GM19099 (cell line): Measurements from ENCODE around the gene FLACC1.
A peak's percentile ranks its signal among the peaks of the same experiment; 100 is the strongest.

Source experiments
- POLR2A ChIP-seq: IDR thresholded peaks from 3 replicates; pipeline ENCODE4 v1.6.1; 2011; ENCODE audit warnings: low read depth; ENCODE audit not compliant: insufficient read length; ENCODE audit errors: extremely low read depth

FLACC1 gene

DNA sequence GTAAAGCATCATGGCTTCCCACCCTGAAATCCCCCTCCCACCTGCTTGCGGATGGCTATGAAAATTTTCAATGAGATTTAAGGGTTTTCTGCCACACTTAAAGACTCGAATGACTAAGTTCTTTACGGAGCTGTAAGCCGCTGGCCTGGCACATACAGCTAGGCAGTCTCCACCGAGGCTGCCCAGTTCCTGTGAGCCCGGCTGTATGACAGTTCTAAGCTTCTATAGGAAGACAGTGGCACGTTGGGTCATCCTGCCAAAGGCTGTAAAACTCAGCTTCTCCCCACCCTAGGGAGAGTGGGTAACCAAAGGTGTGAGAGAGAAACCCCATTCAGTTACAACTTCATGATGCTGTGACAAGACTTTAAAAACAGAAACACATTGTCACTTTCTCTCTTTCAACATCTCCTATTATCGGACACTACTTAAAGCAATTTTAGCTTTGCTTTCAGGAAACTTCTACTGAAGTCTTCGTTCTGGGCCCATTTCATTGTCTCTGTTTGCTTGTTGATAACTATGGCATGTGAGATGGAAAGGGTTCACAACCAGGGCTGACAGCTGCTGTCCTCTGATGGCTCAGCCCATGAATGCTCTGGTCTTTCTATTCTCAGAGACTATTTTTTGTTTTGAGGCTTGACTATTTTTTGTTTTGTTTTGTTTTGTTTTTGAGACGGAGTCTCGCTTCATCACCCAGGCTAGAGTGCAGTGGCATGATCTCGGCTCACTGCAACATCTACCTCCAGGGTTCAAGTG, 89.7 kb downstream of the FLACC1 start:
- no peak for TF ChIP-seq POLR2A

DNA sequence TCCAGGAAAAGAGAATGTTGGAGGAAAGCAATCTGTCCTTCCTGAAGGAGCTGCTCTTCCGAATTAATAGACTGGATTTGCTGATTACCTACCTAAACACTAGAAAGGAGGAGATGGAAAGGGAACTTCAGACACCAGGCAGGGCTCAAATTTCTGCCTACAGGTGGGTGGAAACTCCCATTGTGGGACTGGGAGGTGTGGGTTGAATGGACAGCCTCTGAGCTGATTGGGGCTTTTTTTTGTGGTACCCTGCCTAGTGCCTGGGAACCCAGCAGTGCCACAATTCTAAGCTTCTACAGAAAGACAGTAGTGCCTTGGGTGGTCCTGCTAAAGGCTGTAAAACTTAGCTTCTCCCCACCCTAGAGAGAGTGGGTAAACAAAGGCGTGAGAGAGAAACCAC, 90.5 kb downstream of the FLACC1 start:
- TF ChIP-seq POLR2A: no peak

DNA sequence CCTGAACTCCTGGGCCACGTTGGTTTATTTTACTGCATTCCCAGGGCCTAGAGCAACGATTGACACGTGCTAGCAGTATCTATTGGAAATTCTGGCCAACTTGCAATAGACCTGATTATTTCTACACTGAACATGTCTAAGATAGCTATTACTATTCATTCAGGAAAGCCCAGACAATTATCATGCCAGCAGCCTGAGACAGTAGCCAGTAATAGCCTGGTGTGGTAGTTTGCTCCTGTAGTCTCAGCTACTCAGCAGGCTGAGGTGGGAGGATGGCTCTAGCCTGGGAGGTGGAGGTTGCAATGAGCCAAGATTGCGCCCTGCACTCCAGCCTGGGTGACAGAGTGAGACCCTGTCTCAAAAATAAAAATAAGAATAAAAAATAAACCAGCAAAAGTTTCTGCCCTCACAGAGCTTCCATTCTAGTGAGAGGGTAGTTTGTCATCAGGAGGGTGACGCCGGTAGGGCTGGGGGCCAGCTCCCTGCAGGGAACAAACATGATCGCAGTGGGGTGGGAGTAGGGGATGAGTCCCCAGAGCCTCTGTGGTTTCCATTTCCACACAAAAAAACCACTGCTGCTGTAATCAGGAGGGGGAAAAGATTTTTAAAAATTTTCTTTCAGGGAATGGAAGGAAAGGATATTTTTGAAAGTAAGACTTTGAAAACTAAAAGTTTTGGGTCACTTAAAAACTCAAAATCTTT, 92.5 kb downstream of the FLACC1 start:
- TF ChIP-seq POLR2A: no peak

DNA sequence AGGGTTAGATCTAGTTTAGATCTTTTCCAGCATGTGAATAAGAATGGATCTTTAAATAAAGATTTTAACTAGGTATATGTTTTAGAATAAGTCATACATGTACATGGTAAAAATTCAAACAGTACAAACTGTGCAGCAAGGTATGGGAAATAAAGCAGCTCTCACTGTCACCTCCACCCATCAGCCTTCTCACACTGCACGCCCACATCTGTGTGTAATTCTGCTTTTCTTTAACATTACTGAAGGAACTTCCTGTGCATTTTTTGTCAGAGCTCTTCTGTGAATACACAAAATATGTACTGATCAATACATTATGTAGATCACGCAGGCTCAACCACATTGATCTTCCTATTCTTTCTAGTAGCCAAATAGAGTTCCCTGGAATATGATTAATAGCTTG, 93.4 kb downstream of the FLACC1 start:
- TF ChIP-seq POLR2A: no peak

DNA sequence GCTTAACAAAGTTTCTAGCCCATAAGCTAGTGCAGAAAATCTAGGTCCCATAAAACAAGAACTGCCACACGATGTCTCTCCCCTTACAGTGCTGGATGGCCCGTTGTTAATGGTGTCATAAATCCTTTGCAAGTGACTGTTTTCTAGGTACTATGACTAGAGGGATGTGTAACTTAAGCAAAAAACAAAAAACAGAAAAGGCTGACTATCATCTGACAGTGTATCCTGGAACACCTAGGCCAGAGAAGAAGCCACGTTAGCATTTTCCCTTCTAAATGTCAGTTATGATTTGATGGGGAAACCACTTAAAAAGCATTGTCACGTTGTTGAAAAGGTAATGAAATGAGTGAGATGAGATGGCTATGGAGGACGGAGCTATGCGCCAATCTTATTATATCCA, 94.4 kb downstream of the FLACC1 start:
- no peak for TF ChIP-seq POLR2A

DNA sequence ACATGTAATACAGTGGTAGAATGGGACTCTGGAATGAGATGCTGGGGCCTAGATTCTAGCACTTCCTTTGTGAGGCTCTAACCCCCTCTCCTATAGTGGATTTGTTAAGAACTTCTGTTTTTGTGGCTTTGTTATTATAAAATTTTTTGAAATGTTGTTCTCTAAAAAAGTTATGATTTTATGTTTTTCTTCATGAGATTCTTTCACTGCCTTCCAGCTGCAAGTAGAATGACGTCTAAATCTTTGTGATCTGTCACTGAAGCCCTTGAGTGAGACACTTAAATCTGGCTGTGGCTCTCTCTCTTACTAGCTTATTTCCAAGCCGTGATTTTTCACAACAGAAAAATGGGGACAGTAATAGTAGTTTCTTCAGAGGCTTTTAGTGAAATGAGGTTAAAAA, 95.2 kb downstream of the FLACC1 start:
- no peak for TF ChIP-seq POLR2A

DNA sequence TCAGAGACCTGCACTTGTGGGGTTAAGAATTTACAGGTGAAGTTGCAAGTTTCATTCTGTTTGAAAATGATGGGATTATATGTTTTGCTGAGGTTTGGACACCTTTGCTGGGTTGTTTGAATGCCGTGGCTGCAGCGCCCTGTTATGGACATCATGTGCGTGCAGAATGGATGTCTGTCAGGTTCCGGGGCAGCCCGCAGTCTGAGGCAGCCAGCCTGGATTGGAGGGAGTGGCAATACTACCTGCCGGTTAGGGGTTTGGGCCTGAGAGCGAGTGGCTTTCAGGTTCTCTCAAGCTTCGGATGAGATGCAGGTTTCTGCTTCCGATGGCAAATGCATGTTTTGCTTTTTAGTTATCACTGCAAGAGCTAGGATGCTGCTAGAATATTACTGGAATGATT, 95.7 kb downstream of the FLACC1 start:
- TF ChIP-seq POLR2A: no peak

DNA sequence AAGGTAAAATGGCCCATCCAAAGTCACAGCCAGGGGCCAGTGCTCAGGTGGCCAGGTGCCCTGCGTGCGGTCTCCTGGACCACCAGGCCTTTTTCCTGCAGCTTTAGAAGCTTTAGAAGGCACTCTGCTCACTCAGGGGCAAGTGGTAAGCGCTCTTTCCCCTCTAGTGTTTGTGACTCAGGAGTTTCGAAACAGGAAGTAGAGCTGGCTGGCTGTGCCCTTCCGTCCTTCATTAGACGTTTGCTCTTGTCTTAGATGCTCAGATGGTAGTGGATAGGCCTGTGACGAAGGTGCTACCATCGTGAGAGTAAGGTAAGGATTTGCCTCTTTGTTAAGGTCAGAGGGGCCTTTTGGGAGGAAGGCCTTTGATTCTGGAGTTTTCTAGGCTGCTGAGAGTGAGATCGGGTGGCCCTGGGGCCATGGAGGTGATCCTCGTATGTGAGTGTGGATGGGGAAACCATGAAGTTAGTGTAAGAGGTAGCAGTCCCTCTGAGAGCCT, 96.8 kb downstream of the FLACC1 start, which contains the start of gene CASP8:
CASP8 (plus strand) TSS at position 235 of the 499 bp plus-strand sequence. CDS start 5,951 bp downstream, outside the sequence.
- TF ChIP-seq POLR2A: peak; percentile 32

DNA sequence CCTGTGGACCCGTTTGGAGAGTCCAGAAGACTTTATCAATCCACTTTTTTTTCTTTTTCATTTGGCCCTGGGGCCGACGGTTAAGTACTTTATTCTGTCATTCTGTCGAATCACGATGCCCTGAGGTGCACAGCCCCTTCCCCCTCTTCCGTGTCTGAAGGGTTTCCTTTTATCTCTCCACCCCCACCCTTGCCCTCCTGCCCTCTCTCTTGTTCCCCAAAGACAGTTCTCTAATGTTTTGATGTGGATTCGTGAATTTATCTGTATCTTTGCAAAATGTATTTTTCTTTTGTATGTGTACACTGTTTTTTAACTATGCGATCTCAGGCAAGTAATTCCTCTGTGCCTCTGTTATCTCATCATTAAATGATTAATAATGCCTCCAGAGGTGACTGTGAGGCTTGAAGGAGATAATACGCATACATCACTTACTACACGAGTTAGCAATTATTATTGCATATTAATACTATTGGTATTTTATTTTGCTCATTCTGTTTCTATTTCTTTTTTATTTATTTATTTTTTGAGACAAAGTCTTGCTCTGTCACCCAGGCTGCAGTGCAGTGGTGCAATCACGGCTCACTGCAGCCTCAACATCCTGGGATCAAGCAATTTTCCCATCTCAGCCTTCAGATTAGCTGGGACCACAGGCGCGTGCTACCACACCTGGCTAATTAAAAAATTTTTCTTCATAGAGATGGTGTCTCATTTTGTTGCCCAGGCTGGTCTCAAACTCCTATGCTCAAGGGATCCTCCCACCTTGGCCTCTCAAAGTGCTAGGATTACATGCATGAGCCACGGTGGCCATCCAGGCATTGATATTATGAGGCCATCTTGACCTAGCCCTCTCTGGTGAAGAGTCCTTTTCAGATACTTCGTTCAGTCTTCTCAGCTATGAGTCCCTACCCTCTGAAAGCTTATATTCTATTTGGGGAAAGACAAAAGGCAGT, 98.2 kb downstream of the FLACC1 start:
- TF ChIP-seq POLR2A: no peak

DNA sequence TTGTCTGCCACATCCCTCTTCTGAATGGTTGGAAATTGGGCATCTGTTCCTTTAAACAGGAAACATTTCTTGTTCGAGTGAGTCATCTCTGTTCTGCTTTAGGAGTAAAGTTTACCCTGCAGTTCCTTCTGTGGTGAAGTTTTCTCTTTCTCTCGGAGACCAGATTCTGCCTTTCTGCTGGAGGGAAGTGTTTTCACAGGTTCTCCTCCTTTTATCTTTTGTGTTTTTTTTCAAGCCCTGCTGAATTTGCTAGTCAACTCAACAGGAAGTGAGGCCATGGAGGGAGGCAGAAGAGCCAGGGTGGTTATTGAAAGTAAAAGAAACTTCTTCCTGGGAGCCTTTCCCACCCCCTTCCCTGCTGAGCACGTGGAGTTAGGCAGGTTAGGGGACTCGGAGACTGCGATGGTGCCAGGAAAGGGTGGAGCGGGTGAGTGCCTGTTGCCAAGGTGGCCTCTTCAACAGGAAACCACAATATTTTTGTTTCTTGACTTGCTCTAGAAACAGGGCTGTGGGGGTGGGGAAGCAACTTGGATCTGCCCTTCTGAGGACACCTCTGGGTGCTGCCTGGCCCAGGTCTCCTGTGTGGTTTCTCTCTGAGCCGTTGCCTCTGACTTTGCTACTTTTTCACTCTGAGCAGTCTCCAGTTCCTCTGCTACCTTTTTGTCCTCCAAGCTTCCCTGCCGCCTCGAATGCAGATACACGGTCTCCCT, 99.0 kb downstream of the FLACC1 start:
- no peak for TF ChIP-seq POLR2A

DNA sequence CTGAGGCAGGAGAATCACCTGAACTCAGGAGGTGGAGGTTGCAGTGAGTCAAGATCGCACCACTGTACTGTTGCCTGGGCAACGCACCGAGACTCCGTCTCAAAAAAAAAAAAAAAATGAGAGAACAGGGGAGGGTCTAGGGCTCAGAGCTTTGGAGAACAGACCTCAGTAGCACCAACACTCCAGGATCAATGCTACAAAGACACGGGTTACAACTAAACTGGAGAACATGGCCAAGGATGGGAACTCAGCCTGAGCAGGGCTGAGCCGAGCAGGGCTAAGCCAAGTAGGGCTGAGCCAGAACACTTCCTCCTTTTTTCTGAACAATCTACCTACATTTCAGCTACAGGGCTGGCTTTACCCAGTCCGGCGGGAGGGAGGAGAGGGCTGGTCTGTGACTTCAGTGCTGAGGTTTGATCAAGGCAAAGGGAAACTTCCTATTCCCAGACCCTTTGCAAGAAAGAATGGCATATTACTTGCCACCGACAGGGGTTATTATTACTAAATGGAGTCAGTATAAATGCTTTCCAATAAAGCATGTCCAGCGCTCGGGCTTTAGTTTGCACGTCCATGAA, 99.7 kb downstream of the FLACC1 start:
- no peak for TF ChIP-seq POLR2A

DNA sequence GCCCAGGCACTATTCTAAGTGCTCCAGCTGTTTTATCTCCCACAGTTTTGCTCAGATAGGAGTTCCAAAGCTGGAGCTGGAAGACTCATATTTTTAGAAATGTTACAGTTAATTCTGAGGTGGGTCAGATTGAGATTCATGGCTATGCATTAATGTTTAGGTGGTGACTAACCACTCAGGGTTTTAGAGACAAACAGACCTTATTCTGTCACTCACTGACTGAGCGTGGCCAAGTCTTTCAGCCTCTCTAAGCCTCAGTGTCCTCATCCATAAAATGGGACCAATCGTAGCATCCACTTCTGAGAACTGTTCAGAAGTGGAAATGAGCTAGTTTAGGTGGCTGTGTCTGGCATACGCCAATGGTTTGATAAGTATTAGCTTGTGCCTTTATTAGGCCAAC, 101.1 kb downstream of the FLACC1 start:
- TF ChIP-seq POLR2A: no peak

DNA sequence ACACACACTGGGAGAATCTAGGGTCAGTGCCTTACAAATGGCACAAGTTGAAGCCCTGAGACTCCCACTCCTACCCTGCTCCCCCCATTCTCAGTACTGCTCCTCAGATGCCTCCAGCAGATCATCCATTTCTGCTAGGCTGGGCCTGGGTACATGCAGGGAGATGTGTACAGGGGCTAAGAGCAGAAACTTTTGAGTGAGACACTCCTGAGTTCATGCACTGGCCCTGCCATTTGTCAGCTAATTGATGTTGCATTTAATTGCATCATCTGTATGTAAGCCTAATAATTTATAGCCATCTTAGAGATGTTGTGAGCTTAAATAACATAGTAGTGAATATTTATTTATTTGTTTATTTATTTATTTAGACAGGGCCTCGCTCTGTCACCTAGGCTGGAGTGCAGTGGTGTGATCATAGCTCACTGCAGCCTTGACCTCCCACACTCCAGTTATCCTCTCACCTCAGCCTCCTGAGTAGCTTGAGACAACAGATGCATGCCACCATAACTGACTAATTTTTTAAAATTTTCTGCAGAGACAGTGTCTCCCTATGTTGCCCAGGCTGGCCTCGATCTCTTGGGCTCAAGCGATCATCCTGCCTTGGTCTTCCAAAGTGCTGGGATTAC, 101.6 kb downstream of the FLACC1 start:
- TF ChIP-seq POLR2A: no peak
